HCT116 (cell line): ENCODE results near the gene ALDH3A2. TPM values are rescaled to one million over a fixed set of nuclear protein-coding genes. Genes with fewer than 3 reads are reported as not detected.

Experiments
- ATAC-seq: fragments of 200-7000 bp; cut with Tn5 transposase; 2 replicates; pipeline ENCODE4 v1.9.1; 2020; ENCODE audit warnings: mild to moderate bottlenecking, moderate library complexity
- BruUV-seq: library from RNA; stranded (reverse); fragments of 400-500 nt; replicated peaks from 2 replicates; lab custom pipeline; 2021; lab: Mats Ljungman, UMichigan
- CTCF ChIA-PET: fragments of 300-600 bp; sonication (Branson Sonifier 250); formaldehyde crosslinking; loops from one replicate; lab custom pipeline; 2021; ENCODE audit warnings: antibody characterized with exemption; lab: Charles Lee
- POLR2A ChIA-PET: fragments of 300-600, 350-600 bp; sonication (Branson Sonifier 250); formaldehyde crosslinking; loops from one replicate; lab custom pipeline; 2021; ENCODE audit warnings: antibody characterized with exemption; lab: Charles Lee
- RAD21 ChIA-PET, 2 experiments: fragments of 300-600 bp; sonication (Branson Sonifier 250); formaldehyde crosslinking; loops; one replicate each; lab custom pipeline; 2023; ENCODE audit warnings: low total read pairs in 2 of 2; ENCODE audit not compliant: uncharacterized antibody in 2 of 2, unreplicated experiment in 2 of 2, low non-redundant PET in 1 of 2; lab: Charles Lee
- DNase-seq: peaks from one replicate; pipeline ENCODE4 v3.0.0-alpha.2; 2010; ENCODE audit warnings: low read depth, low spot score
- H2AFZ ChIP-seq: fragments of 200-600 bp; shearing (Covaris generic), sonication (generic); 2 replicates; pipeline ENCODE4 v1.6.1; 2017; ENCODE audit warnings: low read depth, mixed run types, mixed read lengths, antibody characterized with exemption, low read length; ENCODE audit not compliant: poor library complexity, severe bottlenecking
- H3K27ac ChIP-seq: 2 replicates; pipeline ENCODE4 v1.5.1; 2012; ENCODE audit warnings: low read depth, low read length
- H3K27me3 ChIP-seq: fragments of 200-600 bp; sonication (generic); 2 replicates; pipeline ENCODE4 v1.6.1; 2016; ENCODE audit warnings: mixed run types, low read length, mixed read lengths; ENCODE audit not compliant: insufficient read depth
- H3K36me3 ChIP-seq, 2 experiments: fragments of 200-500 bp in 1 of 2; fragments of 200-600 bp in 1 of 2; sonication (Bioruptor generic) in 1 of 2; sonication (generic) in 1 of 2; 2 replicates each; pipeline versions ENCODE4 v1.5.1 to v1.6.1; 2014 to 2016; ENCODE audit warnings: low read length in 2 of 2, inconsistent platforms in 1 of 2, mixed read lengths in 1 of 2, mixed run types in 1 of 2; ENCODE audit not compliant: insufficient read depth in 2 of 2, control insufficient read depth in 1 of 2
- H3K4me1 ChIP-seq, 2 experiments: fragments of 200-600 bp in 1 of 2; sonication (generic) in 1 of 2; 2 replicates each; pipeline versions ENCODE4 v1.5.1 to v1.6.1; 2012 to 2017; ENCODE audit warnings: low read length in 2 of 2, inconsistent platforms in 1 of 2, mild to moderate bottlenecking in 1 of 2, mixed read lengths in 1 of 2, mixed run types in 1 of 2, moderate library complexity in 1 of 2; ENCODE audit not compliant: insufficient read depth in 2 of 2, control insufficient read depth in 1 of 2
- H3K4me2 ChIP-seq: fragments of 200-600 bp; sonication (generic); 2 replicates; pipeline ENCODE4 v1.6.1; 2017; ENCODE audit warnings: mixed run types, low read length, mixed read lengths
- H3K4me3 ChIP-seq, 2 experiments: fragments of 200-600 bp in 1 of 2; sonication (generic) in 1 of 2; replicated peaks in 1 of 2; 2 replicates each; pipeline ENCODE4 v1.5.1; 2011 to 2016; ENCODE audit warnings: low read length in 2 of 2, control low read depth in 1 of 2, low read depth in 1 of 2, mild to moderate bottlenecking in 1 of 2, mixed read lengths in 1 of 2, mixed run types in 1 of 2
- H3K79me2 ChIP-seq: fragments of 200-600 bp; sonication (generic); 2 replicates; pipeline ENCODE4 v1.6.1; 2017; ENCODE audit warnings: mild to moderate bottlenecking, mixed run types, low read length, moderate library complexity, mixed read lengths; ENCODE audit not compliant: insufficient read depth
- H3K9ac ChIP-seq: fragments of 200-600 bp; sonication (generic); 2 replicates; pipeline ENCODE4 v1.6.1; 2016; ENCODE audit warnings: low read length, mixed read lengths
- H3K9me2 ChIP-seq: fragments of 200-600 bp; sonication (generic), shearing (Covaris generic); 2 replicates; pipeline ENCODE4 v1.6.1; 2017; ENCODE audit warnings: mixed run types, mild to moderate bottlenecking, moderate library complexity; ENCODE audit not compliant: insufficient read depth
- H3K9me3 ChIP-seq, 2 experiments: fragments of 200-500 bp in 1 of 2; fragments of 200-600 bp in 1 of 2; sonication (Bioruptor generic) in 1 of 2; sonication (generic) in 1 of 2; 2 replicates each; pipeline ENCODE4 v1.6.1; 2014 to 2017; ENCODE audit warnings: low read length in 2 of 2, mixed read lengths in 2 of 2, inconsistent platforms in 1 of 2, low read depth in 1 of 2, mild to moderate bottlenecking in 1 of 2, mixed run types in 1 of 2, moderate library complexity in 1 of 2; ENCODE audit not compliant: control insufficient read depth in 1 of 2, insufficient read depth in 1 of 2
- H4K20me1 ChIP-seq: fragments of 200-600 bp; sonication (generic), shearing (Covaris generic); 2 replicates; pipeline ENCODE4 v1.6.1; 2017; ENCODE audit warnings: mixed run types, mild to moderate bottlenecking, moderate library complexity; ENCODE audit not compliant: insufficient read depth
- CEBPB ChIP-seq: IDR thresholded peaks from 2 replicates; pipeline ENCODE4 v1.6.1; 2012; ENCODE audit warnings: low read depth
- EGR1 ChIP-seq: IDR thresholded peaks from 2 replicates; pipeline ENCODE4 v1.6.1; 2012; ENCODE audit warnings: low read depth
- ELF1 ChIP-seq: IDR thresholded peaks from 2 replicates; pipeline ENCODE4 v1.6.1; 2012; ENCODE audit warnings: low read depth, borderline replicate concordance
- EZH2phosphoT487 ChIP-seq: fragments of 200-600 bp; IDR thresholded peaks from 2 replicates; pipeline ENCODE4 v1.6.1; 2018; ENCODE audit warnings: antibody characterized with exemption, borderline replicate concordance
- FOSL1 ChIP-seq: IDR thresholded peaks from 2 replicates; pipeline ENCODE4 v1.6.1; 2012; ENCODE audit warnings: low read depth
- JUND ChIP-seq: IDR thresholded peaks from 2 replicates; pipeline ENCODE4 v1.6.1; 2012
- SRF ChIP-seq: IDR thresholded peaks from 2 replicates; pipeline ENCODE4 v1.6.1; 2012; ENCODE audit warnings: low read depth
- TCF7L2 ChIP-seq: IDR thresholded peaks from 2 replicates; pipeline ENCODE4 v1.7.0; 2011; ENCODE audit warnings: borderline replicate concordance, inconsistent platforms; ENCODE audit not compliant: insufficient read depth, insufficient read length; ENCODE audit errors: extremely low read depth
- ZFX ChIP-seq: fragments of 450-650 bp; IDR thresholded peaks from 2 replicates; pipeline ENCODE4 v1.6.1; 2017
- intact Hi-C: fragments of 100-400 bp; cut with micrococcal nuclease; formaldehyde crosslinking; loops from 2 replicates; pipeline ENCODE4 v1.10.0; 2022
- total RNA-seq: library from RNA; stranded (reverse); gene quantifications from one replicate; pipeline ENCODE4 v1.2.1, GENCODE V29; 2021; ENCODE audit not compliant: unreplicated experiment
- TF ChIP-seq, protein P1 (sequence below): IDR thresholded peaks from 2 replicates; pipeline ENCODE4 v1.6.1; 2011; ENCODE audit warnings: mild to moderate bottlenecking, low read length, moderate library complexity; ENCODE audit not compliant: insufficient replicate concordance; ENCODE audit errors: extremely low read depth

ALDH3A2 gene
- total RNA-seq, 1 experiment from 2014 or later: 86.8 TPM

GRCh38 chr17:19630035-19630434, 18.5 kb upstream of the ALDH3A2 start:
- intact Hi-C loops: no loop called here
- ChIA-PET RAD21 (no interaction called here), CTCF (interaction anchor here (0.8 kb wide), 1 partner anchor 15 kb away, joined by 3 read pairs; no protein-coding TSS in a partner anchor), POLR2A (no interaction called here)
- DNase-seq (no peak), ATAC-seq (no peak)
- Histone ChIP-seq H3K79me2 (no peaks in the 10 kb centered on the region), H3K4me1 (peaks cover 0 to 5% of the 10 kb centered on the region in 2 experiments; a peak in 1 of 4 replicates), H3K4me2 (no peak overlapping the region), H3K9ac (no peak overlapping the region), H2AFZ (no peak overlapping the region), H4K20me1 (no peaks in the 10 kb centered on the region), H3K4me3 (no peak overlapping the region), H3K9me3 (no peaks in the 10 kb centered on the region), H3K27ac (no peak overlapping the region), H3K36me3 (no peaks in the 10 kb centered on the region), H3K9me2 (no peaks in the 10 kb centered on the region; the same call in 1 of the 2 replicates), H3K27me3 (no peaks in the 10 kb centered on the region)
- BruUV-seq: no TSS peak
- TF ChIP-seq CEBPB (no peak), FOSL1 (no peak), SRF (no peak), TCF7L2 (no peak), EGR1 (no peak), EZH2phosphoT487 (no peak), ZFX (no peak), JUND (no peak), ELF1 (no peak)
- TF ChIP-seq, protein P1, sequence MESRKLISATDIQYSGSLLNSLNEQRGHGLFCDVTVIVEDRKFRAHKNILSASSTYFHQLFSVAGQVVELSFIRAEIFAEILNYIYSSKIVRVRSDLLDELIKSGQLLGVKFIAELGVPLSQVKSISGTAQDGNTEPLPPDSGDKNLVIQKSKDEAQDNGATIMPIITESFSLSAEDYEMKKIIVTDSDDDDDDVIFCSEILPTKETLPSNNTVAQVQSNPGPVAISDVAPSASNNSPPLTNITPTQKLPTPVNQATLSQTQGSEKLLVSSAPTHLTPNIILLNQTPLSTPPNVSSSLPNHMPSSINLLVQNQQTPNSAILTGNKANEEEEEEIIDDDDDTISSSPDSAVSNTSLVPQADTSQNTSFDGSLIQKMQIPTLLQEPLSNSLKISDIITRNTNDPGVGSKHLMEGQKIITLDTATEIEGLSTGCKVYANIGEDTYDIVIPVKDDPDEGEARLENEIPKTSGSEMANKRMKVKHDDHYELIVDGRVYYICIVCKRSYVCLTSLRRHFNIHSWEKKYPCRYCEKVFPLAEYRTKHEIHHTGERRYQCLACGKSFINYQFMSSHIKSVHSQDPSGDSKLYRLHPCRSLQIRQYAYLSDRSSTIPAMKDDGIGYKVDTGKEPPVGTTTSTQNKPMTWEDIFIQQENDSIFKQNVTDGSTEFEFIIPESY: no peak
